Fibroblast of lung (primary cell): ENCODE data around the gene PHLDB1. TPM values are rescaled to one million over a fixed set of nuclear protein-coding genes. Genes with fewer than 3 reads are reported as not detected.

Source experiments
- DNase-seq, 2 donors: peaks; one replicate each; pipeline versions ENCODE4 v3.0.0 to v3.0.0-alpha.2; 2010; ENCODE audit warnings: low read depth in 2 of 2
- H2AFZ ChIP-seq: 2 replicates; pipeline ENCODE4 v1.5.1; 2012; ENCODE audit warnings: low read length, control low read depth, inconsistent platforms
- H3K27ac ChIP-seq: 2 replicates; pipeline ENCODE4 v1.5.1; 2011; ENCODE audit warnings: low read length, control low read depth; ENCODE audit not compliant: insufficient read depth
- H3K27me3 ChIP-seq: 2 replicates; pipeline ENCODE4 v1.5.1; 2011; ENCODE audit warnings: mild to moderate bottlenecking, low read length; ENCODE audit not compliant: control insufficient read depth, insufficient read depth
- H3K36me3 ChIP-seq: 2 replicates; pipeline ENCODE4 v1.5.1; 2011; ENCODE audit warnings: low read length; ENCODE audit not compliant: control insufficient read depth, insufficient read depth
- H3K4me1 ChIP-seq: 2 replicates; pipeline ENCODE4 v1.5.1; 2011; ENCODE audit warnings: low read length; ENCODE audit not compliant: control insufficient read depth, insufficient read depth; ENCODE audit errors: extremely low read depth
- H3K4me2 ChIP-seq: 2 replicates; pipeline ENCODE4 v1.5.1; 2011; ENCODE audit warnings: low read length, control low read depth; ENCODE audit not compliant: insufficient read depth; ENCODE audit errors: extremely low read depth
- H3K4me3 ChIP-seq, 4 experiments: fragments of 200-600 bp in 1 of 4; sonication (generic) in 1 of 4; replicated peaks in 1 of 4; 2 replicates each; pipeline ENCODE4 v1.5.1; 2011 to 2016; ENCODE audit warnings: low read length in 4 of 4, low read depth in 3 of 4, mild to moderate bottlenecking in 3 of 4, control low read depth in 2 of 4, inconsistent platforms in 1 of 4, mixed read lengths in 1 of 4; ENCODE audit not compliant: insufficient read depth in 1 of 4; ENCODE audit errors: control extremely low read depth in 1 of 4
- H3K79me2 ChIP-seq: 2 replicates; pipeline ENCODE4 v1.5.1; 2012; ENCODE audit warnings: mild to moderate bottlenecking, low read length, inconsistent platforms; ENCODE audit not compliant: control insufficient read depth, insufficient read depth
- H3K9ac ChIP-seq: 2 replicates; pipeline ENCODE4 v1.5.1; 2011; ENCODE audit warnings: mild to moderate bottlenecking, low read length, control low read depth; ENCODE audit not compliant: insufficient read depth
- H3K9me3 ChIP-seq: 2 replicates; pipeline ENCODE4 v1.5.1; 2012; ENCODE audit warnings: low read depth, low read length; ENCODE audit not compliant: control insufficient read depth, insufficient read depth
- H4K20me1 ChIP-seq: 2 replicates; pipeline ENCODE4 v1.5.1; 2011; ENCODE audit warnings: low read length; ENCODE audit not compliant: control insufficient read depth, insufficient read depth; ENCODE audit errors: extremely low read depth
- CTCF ChIP-seq, 2 donors: IDR thresholded peaks in 1 of 2; conservative IDR thresholded peaks in 1 of 2; 1 replicate in 1 of 2; 2 replicates in 1 of 2; pipeline ENCODE4 v1.5.1; 2011 to 2012; ENCODE audit warnings: low read length in 2 of 2, control low read depth in 1 of 2, inconsistent platforms in 1 of 2, low read depth in 1 of 2, mild to moderate bottlenecking in 1 of 2
- EZH2 ChIP-seq: IDR thresholded peaks from 2 replicates; pipeline ENCODE4 v1.5.1; 2012; ENCODE audit warnings: low read length, control low read depth, mild to moderate bottlenecking; ENCODE audit errors: missing control alignments
- polyA plus RNA-seq, 2 donors: library from polyadenylated mRNA; depleted of rRNA in 1 of 2; stranded (reverse) in 1 of 2; unstranded in 1 of 2; fragments of >200 nt; gene quantifications; 2 replicates each; pipeline ENCODE4 v1.2.1, GENCODE V29; 2011 to 2012; ENCODE audit warnings: missing spikeins in 1 of 2
- total RNA-seq: library from RNA; depleted of rRNA; stranded (reverse); fragments of >200 nt; gene quantifications from 2 replicates; pipeline ENCODE4 v1.2.1, GENCODE V29; 2014

PHLDB1 gene
- total and polyA plus RNA-seq, 2 donors (not counting 1 experiment from before 2014, with no cell fraction given): 51.4 to 59.0 TPM

- no peaks in the 10 kb centered on the region for H3K4me1 ChIP-seq
- peaks cover 7% of the 10 kb centered on the region for H3K36me3 ChIP-seq
- no peak overlapping the region for H2AFZ ChIP-seq
- H3K27ac ChIP-seq: no peak overlapping the region
- DNase-seq: no peak
- no peaks in the 10 kb centered on the region for H3K27me3 ChIP-seq
- no peaks in the 10 kb centered on the region for H4K20me1 ChIP-seq
- no peak overlapping the region for H3K9ac ChIP-seq
- TF ChIP-seq EZH2: no peak
- no peak for TF ChIP-seq CTCF (conservative IDR thresholded peaks at IDR 0.05 in 1 of 2, IDR thresholded peaks at IDR 0.05 in 1 of 2; ENCODE audit: low read depth in 1 of 2, low read length in 2 of 2)
- no peak overlapping the region for H3K4me3 ChIP-seq
- no peaks in the 10 kb centered on the region for H3K9me3 ChIP-seq
- H3K79me2 ChIP-seq: no peaks in the 10 kb centered on the region
- H3K4me2 ChIP-seq: no peak overlapping the region
These were observed 55.2 kb downstream of the PHLDB1 start for GRCh38 chr11:118662401-118663271.

GRCh38 chr11:118663381-118663780 is 56.0 kb downstream of the PHLDB1 start:
- H2AFZ ChIP-seq: no peak overlapping the region
- H3K27ac ChIP-seq: no peak overlapping the region
- no peaks in the 10 kb centered on the region for H3K79me2 ChIP-seq
- H3K4me3 ChIP-seq: no peak overlapping the region
- DNase-seq: no peak
- H3K9ac ChIP-seq: no peak overlapping the region
- TF ChIP-seq CTCF (conservative IDR thresholded peaks at IDR 0.05 in 1 of 2, IDR thresholded peaks at IDR 0.05 in 1 of 2; ENCODE audit: low read depth in 1 of 2, low read length in 2 of 2) (no peak), EZH2 (no peak)
- no peaks in the 10 kb centered on the region for H3K9me3 ChIP-seq
- H4K20me1 ChIP-seq: no peaks in the 10 kb centered on the region
- no peaks in the 10 kb centered on the region for H3K4me1 ChIP-seq
- H3K27me3 ChIP-seq: no peaks in the 10 kb centered on the region
- H3K4me2 ChIP-seq: no peak overlapping the region
- H3K36me3 ChIP-seq: peaks cover 4% of the 10 kb centered on the region

- TF ChIP-seq EZH2 (no peak), CTCF (conservative IDR thresholded peaks at IDR 0.05 in 1 of 2, IDR thresholded peaks at IDR 0.05 in 1 of 2; ENCODE audit: low read depth in 1 of 2, low read length in 2 of 2) (no peak)
- Histone ChIP-seq H3K4me3 (no peak overlapping the region), H3K4me2 (no peak overlapping the region), H3K9me3 (no peaks in the 10 kb centered on the region), H3K27me3 (no peaks in the 10 kb centered on the region), H3K36me3 (peaks cover under 1% of the 10 kb centered on the region), H4K20me1 (no peaks in the 10 kb centered on the region), H3K79me2 (no peaks in the 10 kb centered on the region), H2AFZ (no peak overlapping the region), H3K4me1 (no peaks in the 10 kb centered on the region), H3K9ac (no peak overlapping the region), H3K27ac (no peak overlapping the region)
- DNase-seq: no peak
These were observed 56.5 kb downstream of the PHLDB1 start for GRCh38 chr11:118663902-118664301.
